ENCODE results near the gene ACO2.
"Not testable (repeated sequence)": the region's sequence is repeated elsewhere in the genome, so short reads cannot be mapped to it uniquely, and the experiment has no call there.

ACO2 gene

GRCh38 chr22:41468381-41469217, at the start of gene ACO2, which contains the start of gene PHF5A:
TSS of gene ACO2 (plus strand) at chr22:41469117. CDS start at chr22:41469147, 30 bp downstream.
TSS of gene PHF5A (minus strand) at chr22:41468692. CDS start at chr22:41468653, 39 bp downstream.
- peak; percentile 91 for DNase-seq

- no peak for DNase-seq
These were observed 43.1 kb upstream of the ACO2 start for GRCh38 chr22:41425660-41426365.

GRCh38 chr22:41429232-41429950, 39.5 kb upstream of the ACO2 start:
- no peak for DNase-seq

GRCh38 chr22:41429951-41430332, 39.0 kb upstream of the ACO2 start:
- no peak for DNase-seq

- DNase-seq, result no peak
These were observed 37.3 kb upstream of the ACO2 start for GRCh38 chr22:41431656-41432055.

- not testable (repeated sequence) for DNase-seq
These were observed 35.4 kb upstream of the ACO2 start for GRCh38 chr22:41433480-41433879.

GRCh38 chr22:41434361-41435003, 34.4 kb upstream of the ACO2 start:
- not testable (repeated sequence) for DNase-seq

- DNase-seq, result no peak
These were observed 33.4 kb upstream of the ACO2 start for GRCh38 chr22:41435560-41435959.

GRCh38 chr22:41436322-41437113, 32.4 kb upstream of the ACO2 start:
- no peak for DNase-seq

GRCh38 chr22:41437198-41437597, 31.7 kb upstream of the ACO2 start:
- no peak for DNase-seq

GRCh38 chr22:41440511-41440910, 28.4 kb upstream of the ACO2 start:
- not testable (repeated sequence) for DNase-seq

GRCh38 chr22:41442240-41442792, 26.6 kb upstream of the ACO2 start:
- DNase-seq, result no peak

GRCh38 chr22:41444360-41445128, 24.4 kb upstream of the ACO2 start:
- peak; percentile 86 for DNase-seq

GRCh38 chr22:41445129-41446056, 23.5 kb upstream of the ACO2 start:
- DNase-seq, result no peak

- no peak for DNase-seq
These were observed 22.8 kb upstream of the ACO2 start for GRCh38 chr22:41446057-41446501.

- DNase-seq, result peak; percentile 90
These were observed 22.1 kb upstream of the ACO2 start, which contains the start of gene TOB2 for GRCh38 chr22:41446639-41447434. TSS of gene TOB2 (minus strand) at chr22:41446801. CDS start at chr22:41437345, 9,456 bp downstream.

GRCh38 chr22:41447435-41448188, 21.3 kb upstream of the ACO2 start:
- peak; percentile 25 for DNase-seq
